Fibroblast of pulmonary artery (primary cell): ENCODE data around the gene SKI.

Experiments used
- DNase-seq: peaks from one replicate; pipeline ENCODE4 v3.0.0-alpha.2; 2010; ENCODE audit warnings: low read depth
- H3K4me3 ChIP-seq: replicated peaks from 2 replicates; pipeline ENCODE4 v1.5.1; 2011; ENCODE audit warnings: low read depth, mild to moderate bottlenecking, control low read depth, low read length, moderate library complexity
- CTCF ChIP-seq: IDR thresholded peaks from 2 replicates; pipeline ENCODE4 v1.5.1; 2011; ENCODE audit warnings: mild to moderate bottlenecking, control low read depth, low read length, inconsistent platforms; ENCODE audit errors: missing control alignments

SKI gene

GRCh38 chr1:2316451-2316961 lies 88.4 kb downstream of the SKI start:
- DNase-seq = no peak
- H3K4me3 ChIP-seq = no peak overlapping the region
- TF ChIP-seq CTCF = no peak

GRCh38 chr1:2317230-2318065 lies 89.3 kb downstream of the SKI start:
- no peak overlapping the region for H3K4me3 ChIP-seq
- DNase-seq = no peak
- TF ChIP-seq CTCF = no peak

- no peak for DNase-seq
- TF ChIP-seq CTCF = no peak
- no peak overlapping the region for H3K4me3 ChIP-seq
Observed at GRCh38 chr1:2318314-2319278, 90.5 kb downstream of the SKI start.

GRCh38 chr1:2319291-2319690 lies 91.2 kb downstream of the SKI start:
- H3K4me3 ChIP-seq = no peak overlapping the region
- no peak for TF ChIP-seq CTCF
- DNase-seq = no peak

DNA sequence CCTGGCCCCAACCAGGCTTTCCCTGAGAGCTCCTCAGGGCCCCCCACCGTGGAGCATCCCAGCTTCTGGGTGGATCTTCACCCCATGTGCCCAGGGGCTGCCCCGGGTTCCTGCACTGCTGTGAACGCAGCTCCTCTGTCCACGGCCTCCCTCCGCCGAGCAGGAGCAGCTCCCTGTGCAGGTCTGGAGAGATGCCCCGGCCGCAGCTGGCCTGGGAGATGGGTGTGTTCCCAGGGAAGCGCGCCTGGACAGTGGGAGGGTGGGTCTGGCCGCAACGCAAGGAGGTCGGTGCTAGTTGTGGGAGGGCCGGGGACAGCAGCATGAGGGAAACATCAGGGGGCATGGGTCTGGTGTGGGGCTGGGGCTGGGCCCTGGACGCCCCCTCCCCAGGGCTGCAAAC lies 91.9 kb downstream of the SKI start:
- no peak overlapping the region for H3K4me3 ChIP-seq
- TF ChIP-seq CTCF = no peak
- DNase-seq = no peak

DNA sequence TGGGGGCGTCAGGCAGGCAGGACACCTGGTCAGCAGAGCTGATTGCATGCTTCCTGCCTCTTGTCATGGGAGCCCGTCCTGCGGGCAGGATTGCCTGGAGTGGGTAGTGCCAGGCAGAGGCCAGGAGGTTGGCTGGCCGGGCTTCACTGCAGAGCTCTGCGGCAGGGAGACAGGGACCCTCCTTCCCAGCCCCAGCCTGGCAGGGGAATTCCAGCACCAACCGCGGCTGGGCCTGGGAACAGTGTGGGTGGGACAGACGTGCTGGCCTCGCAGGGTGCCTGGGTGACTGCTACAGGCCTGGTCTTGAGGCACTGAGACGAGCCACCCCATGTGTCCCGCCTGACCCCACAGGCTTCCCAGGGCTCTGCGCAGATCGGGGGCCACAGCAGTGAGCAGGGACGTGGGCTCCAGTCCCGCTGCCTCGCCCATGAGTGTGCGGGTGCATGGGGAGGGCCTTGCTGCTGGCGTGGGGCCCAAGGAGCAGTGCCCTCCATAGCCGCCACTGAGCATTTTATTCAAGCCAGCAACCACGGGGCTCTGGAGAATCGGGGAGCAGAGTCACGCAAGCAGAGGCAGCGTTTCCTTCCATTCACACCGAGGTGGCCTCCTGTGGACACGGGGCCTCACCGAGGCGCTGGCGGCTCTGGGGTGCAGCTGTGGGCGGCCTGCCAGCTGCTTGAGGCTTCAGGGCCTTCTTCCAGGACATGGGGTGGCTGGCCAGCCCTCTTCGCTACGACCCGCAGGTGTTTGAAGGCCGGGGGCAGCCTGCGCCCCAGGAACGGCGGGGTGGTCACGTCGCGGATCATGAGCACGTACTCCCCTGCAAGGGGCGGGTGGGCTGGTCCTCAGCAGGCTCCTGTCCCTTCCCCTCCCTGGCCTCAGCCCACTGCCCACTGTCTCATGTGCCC lies 92.9 kb downstream of the SKI start:
- H3K4me3 ChIP-seq = no peak overlapping the region
- DNase-seq = no peak
- no peak for TF ChIP-seq CTCF
